Suprapubic skin (tissue), 4 donors: ENCODE data around the gene CYP46A1. TPM values are rescaled to one million over a fixed set of nuclear protein-coding genes. Genes with fewer than 3 reads are reported as not detected.

Experiments used
- DNase-seq, 2 donors: peaks; one replicate each; pipeline ENCODE4 v3.0.0-alpha.2; 2019; ENCODE audit warnings: low spot score in 2 of 2
- H3K27ac ChIP-seq: fragments of 200-600 bp; sonication (generic); one replicate; pipeline ENCODE4 v1.5.1; 2019
- H3K27me3 ChIP-seq: fragments of 200-600 bp; sonication (generic); one replicate; pipeline ENCODE4 v1.5.1; 2019
- H3K36me3 ChIP-seq: fragments of 200-600 bp; sonication (generic); one replicate; pipeline ENCODE4 v1.5.1; 2019
- H3K4me1 ChIP-seq: fragments of 200-600 bp; sonication (generic); one replicate; pipeline ENCODE4 v1.5.1; 2019
- H3K4me3 ChIP-seq: fragments of 200-600 bp; sonication (generic); one replicate; pipeline ENCODE4 v1.5.1; 2019; ENCODE audit warnings: mild to moderate bottlenecking
- H3K9me3 ChIP-seq: fragments of 200-600 bp; sonication (generic); one replicate; pipeline ENCODE4 v1.5.1; 2019
- EP300 ChIP-seq: sonication (generic); formaldehyde crosslinking; IDR thresholded peaks from one replicate; pipeline ENCODE4 v1.6.1; 2017; ENCODE audit warnings: antibody characterized with exemption
- POLR2A ChIP-seq, 2 donors: fragments of 450-650 bp; IDR thresholded peaks; one replicate each; pipeline ENCODE4 v1.6.1; 2017; ENCODE audit warnings: antibody characterized with exemption in 2 of 2, mild to moderate bottlenecking in 2 of 2, moderate library complexity in 2 of 2
- POLR2AphosphoS5 ChIP-seq, 3 donors: sonication (generic); formaldehyde crosslinking; IDR thresholded peaks; one replicate each; pipeline ENCODE4 v1.6.1; 2017; ENCODE audit warnings: antibody characterized with exemption in 3 of 3
- WGBS: methylation state at CpG from one replicate; pipeline ENCODE4 v1.1.5; 2018; 5-methylcytosine and 5-hydroxymethylcytosine counted together
- total RNA-seq, 4 donors: library from RNA; depleted of rRNA; stranded (reverse); fragments of >200 nt; gene quantifications; one replicate each; pipeline ENCODE4 v1.1.0, GENCODE V29; 2016
- TF ChIP-seq, protein P1 (sequence below), 2 donors: fragments of 200-600 bp in 1 of 2; fragments of 450-650 bp in 1 of 2; sonication (generic) in 1 of 2; IDR thresholded peaks; one replicate each; pipeline ENCODE4 v1.5.1; 2016 to 2019; ENCODE audit warnings: antibody characterized with exemption in 2 of 2, mild to moderate bottlenecking in 1 of 2, moderate library complexity in 1 of 2

Gene CYP46A1
- total RNA-seq, 4 donors from 2014 or later = 0.47 to 2.0 (median 1.0) TPM; not detected in 1

DNA sequence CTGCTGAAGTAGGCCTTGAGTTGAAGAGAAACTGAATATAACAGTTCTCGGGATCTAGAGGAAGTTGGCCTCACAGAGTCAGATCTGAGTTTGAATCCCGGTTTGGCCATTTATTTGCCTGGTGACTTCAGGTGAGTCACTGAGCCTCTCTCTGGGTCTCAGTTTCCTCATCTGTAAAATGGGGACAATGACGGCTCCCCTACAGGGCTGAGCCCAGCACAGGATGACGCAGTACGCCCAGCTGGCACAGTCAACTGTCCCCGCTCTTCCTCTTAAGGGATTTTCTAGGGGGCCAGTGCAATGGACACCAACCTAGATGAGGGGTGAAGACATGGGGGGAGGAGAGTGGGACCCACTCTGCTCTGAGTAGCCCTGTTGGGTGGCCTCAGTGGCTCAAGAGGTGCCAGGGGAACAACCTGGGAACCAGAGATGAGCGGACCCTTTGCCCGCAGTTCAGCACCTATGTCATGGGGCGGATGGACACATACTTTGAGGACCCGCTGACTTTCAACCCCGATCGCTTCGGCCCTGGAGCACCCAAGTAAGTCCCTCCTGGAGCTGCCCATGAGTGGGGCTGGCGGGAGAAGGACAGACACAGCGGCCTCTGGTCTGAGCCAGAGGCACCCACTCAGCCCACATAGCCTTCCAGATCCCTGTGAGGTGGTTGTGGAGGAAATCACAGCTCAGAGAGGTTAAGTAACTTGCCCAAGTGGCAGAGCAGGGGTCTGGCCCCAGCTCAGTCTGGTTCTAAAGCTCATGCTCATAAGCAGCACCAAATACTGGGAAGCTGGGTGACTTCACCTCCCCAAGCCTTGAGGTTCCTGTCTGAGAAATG is 41.1 kb downstream of the CYP46A1 start:
- Histone ChIP-seq H3K9me3 (no peaks in the 10 kb centered on the region), H3K27me3 (peaks cover 28% of the 10 kb centered on the region), H3K27ac (no peak overlapping the region), H3K4me1 (peaks cover 4% of the 10 kb centered on the region), H3K4me3 (no peak overlapping the region), H3K36me3 (no peaks in the 10 kb centered on the region)
- WGBS = 94% methylated on average over 15 of the region's 15 CpGs
- peak; percentile 42 to 60 for DNase-seq
- TF ChIP-seq EP300 (no peak), POLR2AphosphoS5 (IDR thresholded peaks at IDR 0.05) (no peak)

DNA sequence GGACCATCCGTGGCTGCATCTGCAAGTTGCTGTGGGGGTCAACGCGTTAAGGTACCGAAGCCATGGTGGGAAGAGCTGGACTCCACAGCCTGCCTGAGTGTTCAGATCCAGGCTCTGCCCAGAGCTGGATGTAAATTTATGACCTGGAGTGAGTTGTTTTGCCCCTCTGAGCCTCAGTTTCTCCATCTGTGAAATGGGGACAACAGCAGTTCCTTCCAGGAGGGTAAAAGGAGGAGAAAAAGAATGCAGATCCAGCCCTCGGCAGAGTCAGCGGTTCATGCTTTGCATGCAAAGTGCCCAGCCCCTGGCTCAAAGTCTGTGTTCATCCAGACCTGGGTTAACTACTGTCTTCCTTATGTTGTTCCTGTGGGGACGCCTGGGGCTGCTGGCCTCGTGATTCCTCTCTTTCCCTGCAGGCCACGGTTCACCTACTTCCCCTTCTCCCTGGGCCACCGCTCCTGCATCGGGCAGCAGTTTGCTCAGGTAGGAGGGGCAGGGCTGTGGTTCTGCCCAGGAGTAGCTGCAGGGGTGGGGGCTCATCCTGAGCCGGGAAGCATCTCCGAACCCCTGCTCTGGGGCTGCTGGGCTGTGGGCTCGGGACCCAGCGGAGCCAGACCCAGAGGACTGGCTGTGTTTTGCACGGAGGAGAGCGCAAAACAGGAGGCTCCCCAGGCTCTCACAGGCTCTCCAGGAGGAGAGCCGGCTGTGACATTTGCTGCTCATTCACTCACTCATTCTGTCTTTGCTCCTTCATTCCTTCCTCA is 41.9 kb downstream of the CYP46A1 start:
- peak; percentile 8 to 53 for DNase-seq
- H3K9me3 ChIP-seq = no peaks in the 10 kb centered on the region
- no peak overlapping the region for H3K4me3 ChIP-seq
- peaks cover 12% of the 10 kb centered on the region for H3K4me1 ChIP-seq
- WGBS = 67% methylated on average over 12 of the region's 18 CpGs
- TF ChIP-seq POLR2A (IDR thresholded peaks at IDR 0.05) (no peak), EP300 (no peak), POLR2AphosphoS5 (IDR thresholded peaks at IDR 0.05) (no peak)
- TF ChIP-seq, protein P1, sequence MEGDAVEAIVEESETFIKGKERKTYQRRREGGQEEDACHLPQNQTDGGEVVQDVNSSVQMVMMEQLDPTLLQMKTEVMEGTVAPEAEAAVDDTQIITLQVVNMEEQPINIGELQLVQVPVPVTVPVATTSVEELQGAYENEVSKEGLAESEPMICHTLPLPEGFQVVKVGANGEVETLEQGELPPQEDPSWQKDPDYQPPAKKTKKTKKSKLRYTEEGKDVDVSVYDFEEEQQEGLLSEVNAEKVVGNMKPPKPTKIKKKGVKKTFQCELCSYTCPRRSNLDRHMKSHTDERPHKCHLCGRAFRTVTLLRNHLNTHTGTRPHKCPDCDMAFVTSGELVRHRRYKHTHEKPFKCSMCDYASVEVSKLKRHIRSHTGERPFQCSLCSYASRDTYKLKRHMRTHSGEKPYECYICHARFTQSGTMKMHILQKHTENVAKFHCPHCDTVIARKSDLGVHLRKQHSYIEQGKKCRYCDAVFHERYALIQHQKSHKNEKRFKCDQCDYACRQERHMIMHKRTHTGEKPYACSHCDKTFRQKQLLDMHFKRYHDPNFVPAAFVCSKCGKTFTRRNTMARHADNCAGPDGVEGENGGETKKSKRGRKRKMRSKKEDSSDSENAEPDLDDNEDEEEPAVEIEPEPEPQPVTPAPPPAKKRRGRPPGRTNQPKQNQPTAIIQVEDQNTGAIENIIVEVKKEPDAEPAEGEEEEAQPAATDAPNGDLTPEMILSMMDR (IDR thresholded peaks at IDR 0.05) = no peak
- H3K27me3 ChIP-seq = peaks cover 34% of the 10 kb centered on the region
- H3K36me3 ChIP-seq = no peaks in the 10 kb centered on the region
- H3K27ac ChIP-seq = no peak overlapping the region

DNA sequence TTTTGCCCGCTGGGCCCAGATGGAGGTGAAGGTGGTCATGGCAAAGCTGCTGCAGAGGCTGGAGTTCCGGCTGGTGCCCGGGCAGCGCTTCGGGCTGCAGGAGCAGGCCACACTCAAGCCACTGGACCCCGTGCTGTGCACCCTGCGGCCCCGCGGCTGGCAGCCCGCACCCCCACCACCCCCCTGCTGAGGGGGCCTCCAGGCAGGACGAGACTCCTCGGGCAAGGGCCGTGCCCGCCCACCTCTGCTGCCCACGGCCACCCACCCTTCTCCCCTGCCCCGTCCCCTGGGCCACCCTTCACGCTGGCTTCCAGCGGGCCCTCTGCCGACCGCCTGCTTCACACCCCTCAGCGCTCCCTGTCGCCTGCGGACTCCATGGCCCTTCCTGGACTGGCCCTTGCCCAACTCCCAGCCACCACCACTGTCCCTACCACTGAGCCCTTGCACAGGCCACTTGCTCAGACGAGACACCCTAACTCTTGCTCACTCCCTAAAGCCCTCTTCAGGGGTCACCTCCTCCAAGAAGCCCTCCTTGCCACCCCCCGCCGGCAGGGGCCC is 42.5 kb downstream of the CYP46A1 start:
- WGBS = 78% methylated on average over 21 of the region's 26 CpGs
- TF ChIP-seq, protein P1 (IDR thresholded peaks at IDR 0.05) = no peak
- TF ChIP-seq POLR2A (IDR thresholded peaks at IDR 0.05) = no peak
- TF ChIP-seq POLR2AphosphoS5 (IDR thresholded peaks at IDR 0.05) = no peak
- no peak for TF ChIP-seq EP300
- H3K36me3 ChIP-seq = no peaks in the 10 kb centered on the region
- H3K9me3 ChIP-seq = no peaks in the 10 kb centered on the region
- no peak overlapping the region for H3K27ac ChIP-seq
- H3K4me3 ChIP-seq = no peak overlapping the region
- DNase-seq = peak; percentile 52 to 64
- H3K27me3 ChIP-seq = peaks cover 37% of the 10 kb centered on the region
- peaks cover 15% of the 10 kb centered on the region for H3K4me1 ChIP-seq

DNA sequence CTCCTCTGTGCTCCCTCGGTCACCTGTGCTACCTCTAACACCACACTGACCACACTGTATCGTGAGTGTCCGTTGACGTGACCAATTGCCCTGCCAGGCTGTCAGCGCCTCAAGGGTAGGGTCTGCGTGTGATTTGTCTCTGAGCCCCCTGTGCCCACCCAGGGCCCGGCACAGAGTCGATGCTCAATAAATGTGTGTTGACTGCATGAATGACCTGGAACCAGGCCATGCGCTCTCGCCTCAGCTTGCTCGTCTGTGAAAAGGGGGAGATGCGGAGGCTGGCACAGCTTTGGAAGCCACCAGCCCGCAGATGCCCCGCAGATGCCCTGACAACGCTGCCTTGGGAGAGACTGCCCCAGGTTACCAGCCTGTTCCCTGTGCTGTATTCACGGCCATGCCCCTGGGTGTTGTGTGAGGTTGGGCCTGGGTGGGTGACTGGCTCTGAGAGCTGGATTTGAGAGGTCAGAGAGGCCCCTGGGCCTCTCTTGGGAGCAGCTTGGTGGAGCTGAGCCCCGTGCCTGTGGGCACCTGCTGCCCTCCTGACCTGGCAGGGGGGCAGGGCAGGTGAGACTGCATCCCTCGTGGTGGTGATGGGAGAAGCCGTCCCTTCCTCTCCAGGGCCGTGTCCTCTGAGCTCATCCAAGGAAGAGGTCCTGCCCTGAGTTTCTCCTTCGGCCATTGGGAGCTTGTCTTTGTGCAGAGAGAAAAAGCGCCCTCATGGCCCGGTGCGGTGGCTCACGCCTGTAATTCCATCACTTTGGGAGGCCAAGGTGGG is 43.2 kb downstream of the CYP46A1 start:
- no peak for TF ChIP-seq POLR2A (IDR thresholded peaks at IDR 0.05)
- TF ChIP-seq POLR2AphosphoS5 (IDR thresholded peaks at IDR 0.05) = no peak
- TF ChIP-seq, protein P1 (IDR thresholded peaks at IDR 0.05) = no peak
- no peak for TF ChIP-seq EP300
- Histone ChIP-seq H3K36me3 (no peaks in the 10 kb centered on the region), H3K27me3 (peaks cover 37% of the 10 kb centered on the region), H3K4me1 (peaks cover 15% of the 10 kb centered on the region), H3K9me3 (no peaks in the 10 kb centered on the region), H3K27ac (no peak overlapping the region), H3K4me3 (no peak overlapping the region)
- DNase-seq = peak; percentile 42 to 65
- WGBS = 88% methylated on average over 6 of the region's 25 CpGs

DNA sequence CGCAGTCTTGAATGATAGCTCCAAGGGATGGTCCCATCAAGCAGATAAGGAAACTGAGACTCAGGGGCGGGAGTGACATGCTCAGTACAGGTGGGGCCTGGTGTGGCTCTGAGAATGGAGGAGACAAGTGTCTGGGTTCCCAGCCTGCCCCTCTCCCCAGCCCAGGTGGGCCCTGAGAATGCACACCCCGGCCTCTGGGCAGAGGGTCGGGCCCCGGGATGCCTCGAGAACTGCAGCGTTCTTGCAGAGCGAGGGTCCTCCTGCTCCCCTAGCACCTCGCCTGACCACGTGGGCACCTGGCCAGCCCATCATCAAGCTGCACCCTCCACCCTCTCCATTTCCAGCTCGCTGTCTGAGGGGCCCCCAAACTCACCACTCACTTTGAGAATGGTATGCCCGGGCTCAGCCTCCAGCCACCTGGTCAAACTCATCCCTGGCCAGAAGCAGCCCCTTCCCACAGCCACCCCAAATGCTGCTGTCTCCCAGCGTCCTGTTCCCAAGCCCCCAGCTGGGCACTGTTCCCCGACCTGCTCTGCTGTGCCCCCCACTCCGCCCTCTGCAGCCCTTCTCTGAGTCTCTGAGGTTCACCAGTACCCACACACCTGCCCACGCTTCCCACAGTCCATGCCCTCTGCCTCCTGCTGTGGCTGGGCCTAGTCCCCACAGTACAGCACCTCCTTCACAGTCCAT is 44.3 kb downstream of the CYP46A1 start:
- peak; percentile 55 to 67 for DNase-seq

More for the DNA sequence above, 44.3 kb downstream of the CYP46A1 start:
- H3K27ac ChIP-seq = no peak overlapping the region
- no peaks in the 10 kb centered on the region for H3K36me3 ChIP-seq
- TF ChIP-seq, protein P1 (IDR thresholded peaks at IDR 0.05) = no peak
- TF ChIP-seq POLR2AphosphoS5 (IDR thresholded peaks at IDR 0.05) = no peak
- no peak for TF ChIP-seq EP300
- TF ChIP-seq POLR2A (IDR thresholded peaks at IDR 0.05) = no peak
- H3K4me1 ChIP-seq = peaks cover 15% of the 10 kb centered on the region
- peaks cover 39% of the 10 kb centered on the region for H3K27me3 ChIP-seq
- H3K4me3 ChIP-seq = no peak overlapping the region
- H3K9me3 ChIP-seq = no peaks in the 10 kb centered on the region
- 86% methylated on average over 10 of the region's 16 CpGs for WGBS
